HCT116 (cell line): Measurements from ENCODE around the gene B3GALNT1. TPM values are rescaled to one million over a fixed set of nuclear protein-coding genes. Genes with fewer than 3 reads are reported as not detected.

ENCODE experiments used
- total RNA-seq: library from RNA; stranded (reverse); gene quantifications from one replicate; pipeline ENCODE4 v1.2.1, GENCODE V29; 2021; ENCODE audit not compliant: unreplicated experiment

Gene B3GALNT1
- total RNA-seq, 1 experiment from 2014 or later, result 9.6 TPM

Other genes starting within 250 kb of the B3GALNT1 start
- gene NMD3, start 116.0 kb upstream of the B3GALNT1 start, total RNA-seq, result 85.2 TPM